HAP-1 (cell line): ENCODE data around the gene ART1.

ENCODE experiments used
- DNase-seq, 2 experiments: peaks; one replicate each; pipeline ENCODE4 v3.0.0-alpha.2; 2016 to 2020; ENCODE audit warnings: low spot score in 2 of 2
- H3K27me3 ChIP-seq: fragments of 250-450 bp; sonication (Bioruptor Pico); 2 replicates; pipeline ENCODE4 v1.5.1; 2020; ENCODE audit warnings: low read depth, mild to moderate bottlenecking, moderate library complexity
- H3K36me3 ChIP-seq: fragments of 250-450 bp; sonication (Bioruptor Pico); replicated peaks from 2 replicates; pipeline ENCODE4 v1.5.1; 2020; ENCODE audit warnings: mild to moderate bottlenecking
- H3K4me1 ChIP-seq: fragments of 250-450 bp; sonication (Bioruptor Pico); 2 replicates; pipeline ENCODE4 v1.5.1; 2020; ENCODE audit warnings: mild to moderate bottlenecking
- H3K4me3 ChIP-seq: fragments of 250-450 bp; sonication (Bioruptor Pico); 2 replicates; pipeline ENCODE4 v1.5.1; 2020; ENCODE audit warnings: mild to moderate bottlenecking, moderate library complexity
- H3K9me3 ChIP-seq: fragments of 250-450 bp; sonication (Bioruptor Pico); 2 replicates; pipeline ENCODE4 v1.5.1; 2020; ENCODE audit warnings: mild to moderate bottlenecking, moderate library complexity
- in situ Hi-C: fragments of 300-500 bp; cut with MboI; formaldehyde crosslinking; loops from 3 replicates; pipeline ENCODE4 v1.14.3; 2020; ENCODE audit warnings: low sequenced_read_pairs, inconsistent platforms, mixed read lengths

Gene ART1

GRCh38 chr11:3665336-3666022 is 20.6 kb downstream of the ART1 start:
- H3K9me3 ChIP-seq, result no peaks in the 10 kb centered on the region
- peaks cover 5% of the 10 kb centered on the region; the same call in 1 of the 2 replicates for H3K36me3 ChIP-seq
- no peaks in the 10 kb centered on the region for H3K27me3 ChIP-seq
- no peak overlapping the region for H3K4me3 ChIP-seq
- DNase-seq, result no peak
- in situ Hi-C loops, result no loop called here
- no peaks in the 10 kb centered on the region for H3K4me1 ChIP-seq

- DNase-seq, result no peak
- H3K9me3 ChIP-seq, result no peaks in the 10 kb centered on the region
- in situ Hi-C loops, result no loop called here
- H3K36me3 ChIP-seq, result peaks cover 5% of the 10 kb centered on the region
- no peaks in the 10 kb centered on the region for H3K27me3 ChIP-seq
- no peaks in the 10 kb centered on the region for H3K4me1 ChIP-seq
- no peak overlapping the region for H3K4me3 ChIP-seq
Observed at GRCh38 chr11:3666023-3666530, 21.1 kb downstream of the ART1 start.

- Histone ChIP-seq H3K9me3 (no peaks in the 10 kb centered on the region), H3K4me1 (no peaks in the 10 kb centered on the region), H3K27me3 (no peaks in the 10 kb centered on the region), H3K4me3 (no peak overlapping the region), H3K36me3 (peaks cover 18% of the 10 kb centered on the region)
- no peak for DNase-seq
- in situ Hi-C loops, result no loop called here
Observed at GRCh38 chr11:3667149-3668035, 22.5 kb downstream of the ART1 start.

GRCh38 chr11:3669128-3669527 is 24.2 kb downstream of the ART1 start:
- Histone ChIP-seq H3K27me3 (no peaks in the 10 kb centered on the region), H3K36me3 (peaks cover 31% of the 10 kb centered on the region), H3K9me3 (no peaks in the 10 kb centered on the region), H3K4me1 (no peaks in the 10 kb centered on the region), H3K4me3 (no peak overlapping the region)
- in situ Hi-C loops, result no loop called here
- no peak for DNase-seq

- H3K9me3 ChIP-seq, result no peaks in the 10 kb centered on the region
- DNase-seq, result no peak
- in situ Hi-C loops, result no loop called here
- H3K36me3 ChIP-seq, result peaks cover 38% of the 10 kb centered on the region
- H3K4me3 ChIP-seq, result no peak overlapping the region
- no peaks in the 10 kb centered on the region for H3K27me3 ChIP-seq
- no peaks in the 10 kb centered on the region for H3K4me1 ChIP-seq
Observed at GRCh38 chr11:3669742-3670183, 24.8 kb downstream of the ART1 start.

- H3K4me1 ChIP-seq, result no peaks in the 10 kb centered on the region
- no peaks in the 10 kb centered on the region for H3K27me3 ChIP-seq
- peaks cover 56% of the 10 kb centered on the region for H3K36me3 ChIP-seq
- in situ Hi-C loops, result no loop called here
- H3K9me3 ChIP-seq, result no peaks in the 10 kb centered on the region
- H3K4me3 ChIP-seq, result no peak within 1 kb of the TSS
- DNase-seq, result no peak
Observed at GRCh38 chr11:3671334-3672254, 26.7 kb downstream of the ART1 start, which contains the start of gene CHRNA10. TSS of gene CHRNA10 (minus strand) at chr11:3671384. CDS start at chr11:3671312, 72 bp downstream.

- H3K9me3 ChIP-seq, result no peaks in the 10 kb centered on the region
- no peaks in the 10 kb centered on the region for H3K27me3 ChIP-seq
- in situ Hi-C loops, result no loop called here
- peaks cover 72% of the 10 kb centered on the region for H3K36me3 ChIP-seq
- no peak overlapping the region for H3K4me3 ChIP-seq
- no peak for DNase-seq
- H3K4me1 ChIP-seq, result no peaks in the 10 kb centered on the region
Observed at GRCh38 chr11:3674189-3674588, 29.3 kb downstream of the ART1 start.

GRCh38 chr11:3675971-3676370 is 31.0 kb downstream of the ART1 start:
- Histone ChIP-seq H3K36me3 (peaks cover 84% of the 10 kb centered on the region), H3K27me3 (no peaks in the 10 kb centered on the region), H3K4me1 (no peaks in the 10 kb centered on the region), H3K9me3 (no peaks in the 10 kb centered on the region), H3K4me3 (no peak overlapping the region)
- DNase-seq, result no peak
- in situ Hi-C loops, result no loop called here

GRCh38 chr11:3679077-3679476 is 34.1 kb downstream of the ART1 start:
- H3K9me3 ChIP-seq, result no peaks in the 10 kb centered on the region
- H3K36me3 ChIP-seq, result peaks cover 89% of the 10 kb centered on the region
- no peaks in the 10 kb centered on the region; the same call in 1 of the 2 replicates for H3K4me1 ChIP-seq
- in situ Hi-C loops, result no loop called here
- no peaks in the 10 kb centered on the region for H3K27me3 ChIP-seq
- H3K4me3 ChIP-seq, result no peak overlapping the region
- no peak for DNase-seq

GRCh38 chr11:3683039-3683438 is 38.1 kb downstream of the ART1 start:
- no peak overlapping the region for H3K4me3 ChIP-seq
- no peak for DNase-seq
- no peaks in the 10 kb centered on the region for H3K27me3 ChIP-seq
- H3K36me3 ChIP-seq, result peaks cover 90% of the 10 kb centered on the region
- in situ Hi-C loops, result no loop called here
- H3K4me1 ChIP-seq, result peaks cover 8% of the 10 kb centered on the region; the same call in 1 of the 2 replicates
- no peaks in the 10 kb centered on the region for H3K9me3 ChIP-seq

GRCh38 chr11:3684129-3684818 is 39.3 kb downstream of the ART1 start:
- Histone ChIP-seq H3K9me3 (no peaks in the 10 kb centered on the region), H3K27me3 (no peaks in the 10 kb centered on the region), H3K36me3 (peaks cover 82% of the 10 kb centered on the region), H3K4me1 (peaks cover 8% of the 10 kb centered on the region; the same call in 1 of the 2 replicates), H3K4me3 (no peak overlapping the region)
- in situ Hi-C loops, result no loop called here
- peak in 1 of 2 experiments; percentile 28 for DNase-seq

GRCh38 chr11:3684819-3685172 is 39.9 kb downstream of the ART1 start:
- no peak for DNase-seq
- Histone ChIP-seq H3K4me3 (no peak overlapping the region), H3K4me1 (peaks cover 8% of the 10 kb centered on the region; the same call in 1 of the 2 replicates), H3K36me3 (peaks cover 76% of the 10 kb centered on the region), H3K27me3 (no peaks in the 10 kb centered on the region), H3K9me3 (no peaks in the 10 kb centered on the region)
- in situ Hi-C loops, result no loop called here

GRCh38 chr11:3685923-3686322 is 41.0 kb downstream of the ART1 start:
- no peak for DNase-seq
- in situ Hi-C loops, result no loop called here

More at GRCh38 chr11:3685923-3686322, 41.0 kb downstream of the ART1 start:
- Histone ChIP-seq H3K36me3 (peaks cover 81% of the 10 kb centered on the region), H3K4me1 (peaks cover 8% of the 10 kb centered on the region; the same call in 1 of the 2 replicates), H3K4me3 (no peak overlapping the region), H3K27me3 (no peaks in the 10 kb centered on the region), H3K9me3 (no peaks in the 10 kb centered on the region)
